Measurements from ENCODE around the gene VAMP4.

VAMP4 gene

GRCh38 chr1:171781176-171781875 lies 39.5 kb upstream of the VAMP4 start, which contains the start of gene METTL13:
METTL13 (plus strand) TSS chr1:171781660; CDS start chr1:171781968, 308 bp downstream.
- peaks cover 30% of the 10 kb centered on the region for H3K4me1 ChIP-seq (ENCODE audit: low read depth, poor library complexity, severe bottlenecking)
- H2AFZ ChIP-seq (ENCODE audit: low read depth) = peak within 1 kb of the TSS; percentile 95
- H3K4me2 ChIP-seq = peak within 1 kb of the TSS; percentile 69
- TF ChIP-seq, protein P1, sequence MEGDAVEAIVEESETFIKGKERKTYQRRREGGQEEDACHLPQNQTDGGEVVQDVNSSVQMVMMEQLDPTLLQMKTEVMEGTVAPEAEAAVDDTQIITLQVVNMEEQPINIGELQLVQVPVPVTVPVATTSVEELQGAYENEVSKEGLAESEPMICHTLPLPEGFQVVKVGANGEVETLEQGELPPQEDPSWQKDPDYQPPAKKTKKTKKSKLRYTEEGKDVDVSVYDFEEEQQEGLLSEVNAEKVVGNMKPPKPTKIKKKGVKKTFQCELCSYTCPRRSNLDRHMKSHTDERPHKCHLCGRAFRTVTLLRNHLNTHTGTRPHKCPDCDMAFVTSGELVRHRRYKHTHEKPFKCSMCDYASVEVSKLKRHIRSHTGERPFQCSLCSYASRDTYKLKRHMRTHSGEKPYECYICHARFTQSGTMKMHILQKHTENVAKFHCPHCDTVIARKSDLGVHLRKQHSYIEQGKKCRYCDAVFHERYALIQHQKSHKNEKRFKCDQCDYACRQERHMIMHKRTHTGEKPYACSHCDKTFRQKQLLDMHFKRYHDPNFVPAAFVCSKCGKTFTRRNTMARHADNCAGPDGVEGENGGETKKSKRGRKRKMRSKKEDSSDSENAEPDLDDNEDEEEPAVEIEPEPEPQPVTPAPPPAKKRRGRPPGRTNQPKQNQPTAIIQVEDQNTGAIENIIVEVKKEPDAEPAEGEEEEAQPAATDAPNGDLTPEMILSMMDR (conservative IDR thresholded peaks at IDR 0.05; ENCODE audit: low read depth, low read length) = no peak
- peak within 1 kb of the TSS; percentile 97 for H3K4me3 ChIP-seq (IDR thresholded peaks at IDR 0.05; ENCODE audit: insufficient read depth, low read depth, low read length)
- H3K36me3 ChIP-seq (ENCODE audit: insufficient read depth) = no peaks in the 10 kb centered on the region
- H3K27ac ChIP-seq = peak within 1 kb of the TSS; percentile 71
- H3K79me2 ChIP-seq (ENCODE audit: insufficient read depth, low read depth) = no peaks in the 10 kb centered on the region
- peak within 1 kb of the TSS; percentile 49; the same call in 1 of the 2 replicates for H3K9ac ChIP-seq
- no peaks in the 10 kb centered on the region for H4K20me1 ChIP-seq (ENCODE audit: insufficient read depth)
- no peaks in the 10 kb centered on the region for H3K27me3 ChIP-seq (ENCODE audit: insufficient read depth, low read depth)

- peak overlapping the region; percentile 71 for H3K27ac ChIP-seq
- H3K27me3 ChIP-seq (ENCODE audit: insufficient read depth, low read depth) = no peaks in the 10 kb centered on the region
- H3K4me3 ChIP-seq (IDR thresholded peaks at IDR 0.05; ENCODE audit: insufficient read depth, low read depth, low read length) = peak overlapping the region; percentile 86
- H3K36me3 ChIP-seq (ENCODE audit: insufficient read depth) = no peaks in the 10 kb centered on the region
- peak overlapping the region; percentile 95 for H2AFZ ChIP-seq (ENCODE audit: low read depth)
- H4K20me1 ChIP-seq (ENCODE audit: insufficient read depth) = no peaks in the 10 kb centered on the region
- TF ChIP-seq, protein P1 (conservative IDR thresholded peaks at IDR 0.05; ENCODE audit: low read depth, low read length) = no peak
- no peaks in the 10 kb centered on the region for H3K79me2 ChIP-seq (ENCODE audit: insufficient read depth, low read depth)
- peaks cover 30% of the 10 kb centered on the region for H3K4me1 ChIP-seq (ENCODE audit: low read depth, poor library complexity, severe bottlenecking)
- H3K4me2 ChIP-seq = peak overlapping the region; percentile 69
- H3K9ac ChIP-seq = peak overlapping the region; percentile 49; the same call in 1 of the 2 replicates
Observed at GRCh38 chr1:171780583-171781175, 38.8 kb upstream of the VAMP4 start.

DNA sequence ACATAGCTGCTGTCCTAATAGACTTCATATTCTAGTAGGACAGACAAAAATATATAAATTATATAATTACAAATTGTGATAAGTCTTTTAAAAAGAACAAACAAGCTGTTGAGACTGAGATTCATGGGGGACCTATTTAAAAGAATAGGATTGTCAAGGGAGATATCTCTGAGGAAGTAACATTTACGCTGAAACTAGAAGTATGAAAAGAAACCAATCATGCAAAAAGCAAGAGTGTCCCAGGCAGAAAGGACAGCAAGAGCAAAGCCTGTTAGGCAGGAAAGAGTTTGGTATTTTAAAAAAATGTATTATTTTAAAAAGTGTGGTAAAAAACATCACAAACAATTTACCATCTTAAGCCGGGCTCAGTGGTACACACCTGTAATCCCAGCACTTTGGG lies 30.4 kb upstream of the VAMP4 start:
- no peaks in the 10 kb centered on the region for H3K36me3 ChIP-seq (ENCODE audit: insufficient read depth)
- no peak overlapping the region for H3K4me2 ChIP-seq
- H3K9ac ChIP-seq = no peak overlapping the region
- H2AFZ ChIP-seq (ENCODE audit: low read depth) = no peak overlapping the region
- no peaks in the 10 kb centered on the region for H3K27me3 ChIP-seq (ENCODE audit: insufficient read depth, low read depth)
- no peaks in the 10 kb centered on the region for H3K79me2 ChIP-seq (ENCODE audit: insufficient read depth, low read depth)
- TF ChIP-seq, protein P1 (conservative IDR thresholded peaks at IDR 0.05; ENCODE audit: low read depth, low read length) = no peak
- H4K20me1 ChIP-seq (ENCODE audit: insufficient read depth) = no peaks in the 10 kb centered on the region
- H3K27ac ChIP-seq = no peak overlapping the region
- no peaks in the 10 kb centered on the region for H3K4me1 ChIP-seq (ENCODE audit: low read depth, poor library complexity, severe bottlenecking)
- H3K4me3 ChIP-seq (IDR thresholded peaks at IDR 0.05; ENCODE audit: insufficient read depth, low read depth, low read length) = no peak overlapping the region

DNA sequence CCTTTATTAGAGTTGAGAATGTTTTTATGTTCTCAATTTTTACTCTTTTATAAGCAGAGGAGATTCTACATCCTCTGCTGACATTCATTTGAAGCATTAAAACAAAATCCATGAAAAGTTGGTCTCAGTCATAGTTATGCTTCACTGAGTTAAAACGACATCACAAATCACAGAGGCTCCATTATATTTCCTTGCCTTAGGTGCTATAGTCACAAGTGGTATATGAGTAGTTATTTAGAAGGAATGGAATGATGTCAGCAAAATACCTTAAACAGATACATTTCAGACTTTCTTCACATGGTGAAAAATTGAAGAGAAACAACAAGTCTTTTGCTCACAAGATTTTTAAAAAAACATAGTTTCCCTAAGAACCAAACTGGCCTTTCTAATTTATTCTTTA lies 27.9 kb upstream of the VAMP4 start:
- Histone ChIP-seq H3K27me3 (ENCODE audit: insufficient read depth, low read depth) (no peaks in the 10 kb centered on the region), H3K4me2 (no peak overlapping the region), H3K79me2 (ENCODE audit: insufficient read depth, low read depth) (no peaks in the 10 kb centered on the region), H3K36me3 (ENCODE audit: insufficient read depth) (no peaks in the 10 kb centered on the region), H3K4me1 (ENCODE audit: low read depth, poor library complexity, severe bottlenecking) (no peaks in the 10 kb centered on the region), H3K27ac (no peak overlapping the region), H3K4me3 (IDR thresholded peaks at IDR 0.05; ENCODE audit: insufficient read depth, low read depth, low read length) (no peak overlapping the region), H4K20me1 (ENCODE audit: insufficient read depth) (no peaks in the 10 kb centered on the region), H2AFZ (ENCODE audit: low read depth) (no peak overlapping the region), H3K9ac (no peak overlapping the region)
- TF ChIP-seq, protein P1 (conservative IDR thresholded peaks at IDR 0.05; ENCODE audit: low read depth, low read length) = no peak

Data from KMS-11 (cell line).